Hepatocyte (in vitro differentiated cells): ENCODE data around the gene AIF1. TPM values are rescaled to one million over a fixed set of nuclear protein-coding genes. Genes with fewer than 3 reads are reported as not detected.

ENCODE experiments used
- DNase-seq: peaks from one replicate; pipeline ENCODE4 v3.0.0-alpha.2; 2016; ENCODE audit warnings: low spot score
- H2AFZ ChIP-seq: fragments of 200-600 bp; sonication (generic); 2 replicates; pipeline ENCODE4 v1.6.0; 2016; ENCODE audit warnings: antibody characterized with exemption, mild to moderate bottlenecking
- H3K27ac ChIP-seq: fragments of 200-600 bp; sonication (generic); 2 replicates; pipeline ENCODE4 v1.5.1; 2016; ENCODE audit warnings: mild to moderate bottlenecking
- H3K27me3 ChIP-seq: fragments of 200-600 bp; sonication (generic); 2 replicates; pipeline ENCODE4 v1.6.1; 2016
- H3K36me3 ChIP-seq: fragments of 200-600 bp; sonication (generic); replicated peaks from 2 replicates; pipeline ENCODE4 v1.5.1; 2016; ENCODE audit warnings: low read depth; ENCODE audit not compliant: insufficient read depth
- H3K4me1 ChIP-seq: fragments of 200-600 bp; sonication (generic); 2 replicates; pipeline ENCODE4 v1.5.1; 2016; ENCODE audit warnings: mild to moderate bottlenecking, moderate library complexity; ENCODE audit not compliant: insufficient read depth
- H3K4me2 ChIP-seq: fragments of 200-600 bp; sonication (generic); 2 replicates; pipeline ENCODE4 v1.6.0; 2016
- H3K4me3 ChIP-seq: fragments of 200-600 bp; sonication (generic); 2 replicates; pipeline ENCODE4 v1.5.1; 2016; ENCODE audit warnings: mild to moderate bottlenecking
- H3K79me2 ChIP-seq: fragments of 200-600 bp; sonication (generic); 2 replicates; pipeline ENCODE4 v1.6.0; 2017; ENCODE audit warnings: mild to moderate bottlenecking
- H3K9me2 ChIP-seq: fragments of 200-600 bp; sonication (generic); replicated peaks from 2 replicates; pipeline ENCODE4 v1.6.0; 2017; ENCODE audit warnings: mild to moderate bottlenecking; ENCODE audit not compliant: insufficient read depth
- H3K9me3 ChIP-seq: fragments of 200-600 bp; sonication (generic); 2 replicates; pipeline ENCODE4 v1.5.1; 2016; ENCODE audit warnings: low read depth, mild to moderate bottlenecking
- H4K20me1 ChIP-seq: fragments of 200-600 bp; sonication (generic); 2 replicates; pipeline ENCODE4 v1.6.0; 2016; ENCODE audit warnings: mild to moderate bottlenecking; ENCODE audit not compliant: insufficient read depth, poor library complexity, severe bottlenecking
- EZH2 ChIP-seq: fragments of 200-600 bp; sonication (generic); IDR thresholded peaks from 2 replicates; pipeline ENCODE4 v1.6.1; 2016; ENCODE audit warnings: antibody characterized with exemption, mild to moderate bottlenecking, borderline replicate concordance
- EZH2phosphoT487 ChIP-seq: fragments of 200-600 bp; sonication (generic); IDR thresholded peaks from one replicate; pipeline ENCODE4 v1.6.1; 2018; ENCODE audit warnings: antibody characterized with exemption, mild to moderate bottlenecking, low read depth, moderate library complexity; ENCODE audit not compliant: unreplicated experiment, severe bottlenecking
- WGBS: methylation state at CpG from one replicate; pipeline ENCODE4 v1.1.6; 2016; ENCODE audit warnings: low lambda C conversion rate; ENCODE audit errors: missing lambda C conversion rate; 5-methylcytosine and 5-hydroxymethylcytosine counted together
- polyA plus RNA-seq: library from polyadenylated mRNA; unstranded; fragments of >200 nt; fragmentation: Nextera tagmentation; extraction: Ambion mirVana; gene quantifications from 2 replicates; pipeline ENCODE4 v1.2.1, GENCODE V29; 2016
- total RNA-seq: library from RNA; depleted of rRNA; stranded (reverse); fragments of >200 nt; gene quantifications from 2 replicates; pipeline ENCODE4 v1.2.3, GENCODE V29; 2014
- TF ChIP-seq, protein P1 (sequence below): fragments of 200-600 bp; sonication (generic); IDR thresholded peaks from 2 replicates; pipeline ENCODE4 v1.5.1; 2016; ENCODE audit warnings: antibody characterized with exemption, mild to moderate bottlenecking; ENCODE audit not compliant: poor library complexity

AIF1 gene
- total and polyA plus RNA-seq, 2 experiments from 2014 or later = 4.6 to 7.2 TPM

DNA sequence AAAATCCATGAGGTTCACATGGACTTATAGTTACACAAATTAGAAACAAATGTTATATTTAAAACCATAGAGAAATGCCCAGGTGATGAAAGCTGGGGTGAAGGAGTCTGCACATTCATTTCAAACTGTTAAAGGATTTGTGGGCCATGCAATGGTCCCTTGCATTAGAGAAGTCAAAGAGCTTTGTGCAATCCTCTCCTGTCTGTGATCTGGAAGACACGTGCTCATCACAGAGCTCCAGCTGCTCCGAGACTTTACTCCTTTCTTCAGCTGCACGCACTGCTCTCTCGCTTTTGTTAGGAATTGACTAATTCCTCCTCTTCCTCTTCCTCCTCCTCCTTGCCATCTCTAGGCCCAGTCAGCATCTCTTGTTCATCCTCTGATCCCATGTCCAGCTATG lies 4.1 kb upstream of the AIF1 start:
- Histone ChIP-seq H3K9me2 (no peaks in the 10 kb centered on the region), H3K36me3 (no peaks in the 10 kb centered on the region), H3K79me2 (no peaks in the 10 kb centered on the region), H3K4me3 (no peak overlapping the region), H3K9me3 (no peaks in the 10 kb centered on the region), H3K4me2 (no peak overlapping the region), H2AFZ (no peak overlapping the region), H3K27ac (no peak overlapping the region), H3K27me3 (no peaks in the 10 kb centered on the region), H4K20me1 (no peaks in the 10 kb centered on the region), H3K4me1 (peaks cover 11% of the 10 kb centered on the region)
- TF ChIP-seq, protein P1, sequence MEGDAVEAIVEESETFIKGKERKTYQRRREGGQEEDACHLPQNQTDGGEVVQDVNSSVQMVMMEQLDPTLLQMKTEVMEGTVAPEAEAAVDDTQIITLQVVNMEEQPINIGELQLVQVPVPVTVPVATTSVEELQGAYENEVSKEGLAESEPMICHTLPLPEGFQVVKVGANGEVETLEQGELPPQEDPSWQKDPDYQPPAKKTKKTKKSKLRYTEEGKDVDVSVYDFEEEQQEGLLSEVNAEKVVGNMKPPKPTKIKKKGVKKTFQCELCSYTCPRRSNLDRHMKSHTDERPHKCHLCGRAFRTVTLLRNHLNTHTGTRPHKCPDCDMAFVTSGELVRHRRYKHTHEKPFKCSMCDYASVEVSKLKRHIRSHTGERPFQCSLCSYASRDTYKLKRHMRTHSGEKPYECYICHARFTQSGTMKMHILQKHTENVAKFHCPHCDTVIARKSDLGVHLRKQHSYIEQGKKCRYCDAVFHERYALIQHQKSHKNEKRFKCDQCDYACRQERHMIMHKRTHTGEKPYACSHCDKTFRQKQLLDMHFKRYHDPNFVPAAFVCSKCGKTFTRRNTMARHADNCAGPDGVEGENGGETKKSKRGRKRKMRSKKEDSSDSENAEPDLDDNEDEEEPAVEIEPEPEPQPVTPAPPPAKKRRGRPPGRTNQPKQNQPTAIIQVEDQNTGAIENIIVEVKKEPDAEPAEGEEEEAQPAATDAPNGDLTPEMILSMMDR = no peak
- TF ChIP-seq EZH2phosphoT487 (no peak), EZH2 (no peak)
- no peak for DNase-seq
- 80% methylated on average over 4 of the region's 4 CpGs for WGBS

DNA sequence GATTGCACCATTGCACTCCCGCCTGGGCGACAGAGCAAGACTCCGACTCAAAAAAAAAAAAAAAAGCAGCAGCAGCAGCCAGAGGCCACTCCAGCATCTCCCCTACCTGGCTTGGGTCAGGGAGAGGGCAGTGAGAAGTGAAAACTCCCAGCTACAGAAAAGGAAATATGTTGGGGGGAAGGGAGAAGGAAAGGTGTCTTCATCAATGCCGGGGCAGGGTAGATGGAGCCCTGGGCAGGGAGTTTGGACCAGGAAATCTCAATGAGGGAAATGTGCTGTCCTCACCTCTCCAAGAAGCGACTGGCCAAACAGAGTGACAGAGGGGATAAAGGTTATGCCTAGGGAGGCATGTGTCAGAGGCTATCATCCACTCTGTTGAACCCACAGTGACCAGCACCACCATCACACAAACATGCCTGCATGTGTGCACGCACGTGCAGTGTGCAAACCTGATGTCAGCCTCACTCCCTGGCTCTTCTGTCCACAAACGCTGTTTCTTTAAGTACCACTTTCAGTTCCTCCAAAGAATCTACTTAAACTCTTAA lies 887 bp upstream of the AIF1 start:
- DNase-seq = peak; percentile 32
- 73% methylated on average over 5 of the region's 8 CpGs for WGBS
- no peaks in the 10 kb centered on the region for H3K9me3 ChIP-seq
- peak overlapping the region; percentile 76 for H3K27ac ChIP-seq
- H3K27me3 ChIP-seq = no peaks in the 10 kb centered on the region
- H3K4me3 ChIP-seq = no peak overlapping the region
- H3K79me2 ChIP-seq = no peaks in the 10 kb centered on the region
- H4K20me1 ChIP-seq = no peaks in the 10 kb centered on the region
- H3K36me3 ChIP-seq = no peaks in the 10 kb centered on the region
- H3K4me2 ChIP-seq = peak overlapping the region; percentile 70
- no peak for TF ChIP-seq EZH2
- TF ChIP-seq EZH2phosphoT487 = no peak
- TF ChIP-seq, protein P1 = no peak
- H2AFZ ChIP-seq = no peak overlapping the region
- peaks cover 11% of the 10 kb centered on the region for H3K4me1 ChIP-seq
- H3K9me2 ChIP-seq = no peaks in the 10 kb centered on the region

DNA sequence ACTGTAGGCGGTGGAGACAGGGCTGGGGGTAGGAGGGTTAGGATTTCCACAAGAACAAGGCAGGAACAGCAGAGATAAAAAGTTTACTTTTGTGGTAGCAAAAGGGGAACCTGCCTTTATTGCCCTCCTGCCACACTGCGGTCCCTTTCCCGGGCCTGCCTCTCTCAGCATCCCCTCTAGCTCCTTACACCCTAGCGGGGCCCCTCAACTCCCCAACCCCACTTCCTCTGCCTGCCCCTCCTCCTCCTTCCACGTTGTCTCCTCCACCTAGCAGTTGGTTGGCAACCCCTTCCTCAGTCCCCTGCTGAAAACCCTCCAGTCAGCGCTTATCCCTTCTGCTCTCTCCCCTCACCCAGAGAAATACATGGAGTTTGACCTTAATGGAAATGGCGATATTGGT lies 714 bp downstream of the AIF1 start:
- 65% methylated on average over 7 of the region's 7 CpGs for WGBS
- no peak overlapping the region for H3K4me3 ChIP-seq
- H2AFZ ChIP-seq = no peak overlapping the region
- DNase-seq = peak; percentile 17
- H3K4me1 ChIP-seq = peaks cover 11% of the 10 kb centered on the region
- no peaks in the 10 kb centered on the region for H3K9me3 ChIP-seq
- H4K20me1 ChIP-seq = no peaks in the 10 kb centered on the region
- H3K27ac ChIP-seq = peak overlapping the region; percentile 76
- no peaks in the 10 kb centered on the region for H3K79me2 ChIP-seq
- no peaks in the 10 kb centered on the region for H3K27me3 ChIP-seq
- H3K36me3 ChIP-seq = no peaks in the 10 kb centered on the region
- TF ChIP-seq EZH2phosphoT487 (no peak), EZH2 (no peak)
- TF ChIP-seq, protein P1 = no peak
- H3K9me2 ChIP-seq = no peaks in the 10 kb centered on the region
- H3K4me2 ChIP-seq = no peak overlapping the region
